Smooth muscle cell (in vitro differentiated cells): ENCODE measurements around the gene TRIO. TPM values are rescaled to one million over a fixed set of nuclear protein-coding genes. Genes with fewer than 3 reads are reported as not detected.
A peak's percentile ranks its signal among the peaks of the same experiment; 100 is the strongest.

ENCODE experiments used
- DNase-seq: peaks from one replicate; lab custom pipeline; 2025; ENCODE audit not compliant: unreplicated experiment; lab: John Stamatoyannopoulos, UW
- H2AFZ ChIP-seq: fragments of 200-600 bp; sonication (generic); 2 replicates; pipeline ENCODE4 v1.6.0; 2016; ENCODE audit warnings: antibody characterized with exemption, low read depth, mild to moderate bottlenecking
- H3F3A ChIP-seq: fragments of 200-600 bp; sonication (generic); 2 replicates; pipeline ENCODE4 v1.6.0; 2017; ENCODE audit warnings: antibody characterized with exemption, low read depth
- H3K27ac ChIP-seq: fragments of 200-600 bp; sonication (generic); 2 replicates; pipeline ENCODE4 v1.5.1; 2016; ENCODE audit warnings: low read depth, mild to moderate bottlenecking
- H3K27me3 ChIP-seq: fragments of 200-600 bp; sonication (generic); 2 replicates; pipeline ENCODE4 v1.6.1; 2016; ENCODE audit warnings: low read depth, mild to moderate bottlenecking
- H3K36me3 ChIP-seq: fragments of 200-600 bp; sonication (generic); 2 replicates; pipeline ENCODE4 v1.5.1; 2016; ENCODE audit warnings: low read depth
- H3K4me1 ChIP-seq: fragments of 200-600 bp; sonication (generic); 2 replicates; pipeline ENCODE4 v1.5.1; 2016; ENCODE audit warnings: low read depth
- H3K4me2 ChIP-seq: fragments of 200-600 bp; sonication (generic); 2 replicates; pipeline ENCODE4 v1.6.0; 2016; ENCODE audit warnings: mild to moderate bottlenecking
- H3K4me3 ChIP-seq: fragments of 200-600 bp; sonication (generic); 2 replicates; pipeline ENCODE4 v1.5.1; 2016; ENCODE audit warnings: mild to moderate bottlenecking
- H3K79me2 ChIP-seq: fragments of 200-600 bp; sonication (generic); 2 replicates; pipeline ENCODE4 v1.6.0; 2016; ENCODE audit warnings: low read depth, mild to moderate bottlenecking
- H3K9ac ChIP-seq: fragments of 200-600 bp; sonication (generic); 2 replicates; pipeline ENCODE4 v1.6.0; 2016; ENCODE audit warnings: low read depth
- H3K9me3 ChIP-seq: fragments of 200-600 bp; sonication (generic); replicated peaks from 2 replicates; pipeline ENCODE4 v1.5.1; 2016; ENCODE audit warnings: low read depth
- H4K20me1 ChIP-seq: fragments of 200-600 bp; sonication (generic); 2 replicates; pipeline ENCODE4 v1.6.0; 2016; ENCODE audit warnings: low read depth
- CTCF ChIP-seq: fragments of 200-600 bp; sonication (generic); IDR thresholded peaks from 2 replicates; pipeline ENCODE4 v1.5.1; 2017; ENCODE audit warnings: borderline replicate concordance, mild to moderate bottlenecking, antibody characterized with exemption; ENCODE audit not compliant: insufficient read depth, poor library complexity, severe bottlenecking
- WGBS: methylation state at CpG from one replicate; pipeline ENCODE4 v1.1.7; 2016; ENCODE audit warnings: low lambda C conversion rate; 5-methylcytosine and 5-hydroxymethylcytosine counted together
- polyA plus RNA-seq: library from polyadenylated mRNA; unstranded; fragments of >200 nt; fragmentation: Nextera tagmentation; extraction: Ambion mirVana; gene quantifications from 2 replicates; pipeline ENCODE4 v1.2.1, GENCODE V29; 2016
- total RNA-seq: library from RNA; depleted of rRNA; stranded (reverse); fragments of >200 nt; gene quantifications from 2 replicates; pipeline ENCODE4 v1.2.3, GENCODE V29; 2014

The TRIO gene
- total and polyA plus RNA-seq, 2 experiments from 2014 or later = 10.2 to 118 TPM

- H3K36me3 ChIP-seq = no peaks in the 10 kb centered on the region
- no peak overlapping the region for H3K4me3 ChIP-seq
These were observed 42.4 kb downstream of the TRIO start for GRCh38 chr5:14185326-14186058.

GRCh38 chr5:14186059-14186830 lies 43.1 kb downstream of the TRIO start:
- Histone ChIP-seq H3K4me2 (peak overlapping the region; percentile 75), H2AFZ (no peak overlapping the region), H3K4me3 (no peak overlapping the region), H3K9me3 (no peaks in the 10 kb centered on the region), H3K27ac (peak overlapping the region; percentile 96), H3K4me1 (peaks cover 66% of the 10 kb centered on the region), H4K20me1 (peaks cover 35% of the 10 kb centered on the region), H3K27me3 (no peaks in the 10 kb centered on the region), H3F3A (peaks cover 49% of the 10 kb centered on the region), H3K9ac (peak overlapping the region; percentile 35), H3K36me3 (no peaks in the 10 kb centered on the region), H3K79me2 (peaks cover 91% of the 10 kb centered on the region)
- WGBS = 72% methylated on average over 7 of the region's 7 CpGs
- TF ChIP-seq CTCF = no peak
- DNase-seq = no peak

More at GRCh38 chr5:14185326-14186058, 42.4 kb downstream of the TRIO start:
- no peak for TF ChIP-seq CTCF
- 54% methylated on average over 7 of the region's 7 CpGs for whole genome bisulfite sequencing
- Histone ChIP-seq H3K27me3 (no peaks in the 10 kb centered on the region), H4K20me1 (peaks cover 31% of the 10 kb centered on the region), H3K27ac (peak overlapping the region; percentile 96), H3F3A (peaks cover 43% of the 10 kb centered on the region), H3K4me1 (peaks cover 60% of the 10 kb centered on the region), H3K79me2 (peaks cover 93% of the 10 kb centered on the region), H3K9me3 (no peaks in the 10 kb centered on the region), H3K9ac (peak overlapping the region; percentile 35), H3K4me2 (peak overlapping the region; percentile 75), H2AFZ (no peak overlapping the region)
- no peak for DNase-seq

DNA sequence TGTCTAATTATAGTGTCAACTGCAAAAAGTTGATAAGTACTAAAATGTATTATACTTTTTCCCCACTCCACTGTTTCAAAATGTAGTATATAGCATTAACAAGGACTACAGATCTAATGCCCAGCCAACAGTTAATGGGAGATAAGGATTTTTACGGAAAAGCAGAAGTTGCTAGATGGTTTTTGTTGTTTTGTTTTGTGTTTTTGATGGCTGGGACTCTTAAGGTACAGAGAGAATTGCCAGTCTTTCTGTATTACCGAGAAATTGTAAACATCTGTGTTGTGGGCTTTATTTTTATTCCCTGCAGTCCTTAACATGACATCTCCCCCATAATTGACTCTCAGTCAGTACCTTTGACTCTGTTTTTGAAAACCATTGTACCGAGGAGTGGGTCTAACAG lies 44.0 kb downstream of the TRIO start:
- peaks cover 66% of the 10 kb centered on the region for H3K4me1 ChIP-seq

More for the DNA sequence above, 44.0 kb downstream of the TRIO start:
- Histone ChIP-seq H3K27me3 (no peaks in the 10 kb centered on the region), H3K4me2 (peak overlapping the region; percentile 75), H3K4me3 (no peak overlapping the region), H3K27ac (peak overlapping the region; percentile 96), H3K79me2 (peaks cover 91% of the 10 kb centered on the region), H3F3A (peaks cover 42% of the 10 kb centered on the region), H4K20me1 (peaks cover 29% of the 10 kb centered on the region), H3K9me3 (no peaks in the 10 kb centered on the region), H2AFZ (no peak overlapping the region), H3K36me3 (no peaks in the 10 kb centered on the region), H3K9ac (peak overlapping the region; percentile 59)
- no peak for TF ChIP-seq CTCF
- 47% methylated on average over 3 of the region's 3 CpGs for WGBS
- DNase-seq = no peak
